GM19351 (cell line): ENCODE results near the gene SIMC1.

Experiments used
- ATAC-seq: cut with Tn5 transposase; IDR thresholded peaks from one replicate; pipeline ENCODE4 v1.9.1; 2021; ENCODE audit warnings: mild to moderate bottlenecking, moderate library complexity; ENCODE audit not compliant: unreplicated experiment

SIMC1 gene

GRCh38 chr5:176387384-176387925, 149.2 kb downstream of the SIMC1 start:
- no peak for ATAC-seq

DNA sequence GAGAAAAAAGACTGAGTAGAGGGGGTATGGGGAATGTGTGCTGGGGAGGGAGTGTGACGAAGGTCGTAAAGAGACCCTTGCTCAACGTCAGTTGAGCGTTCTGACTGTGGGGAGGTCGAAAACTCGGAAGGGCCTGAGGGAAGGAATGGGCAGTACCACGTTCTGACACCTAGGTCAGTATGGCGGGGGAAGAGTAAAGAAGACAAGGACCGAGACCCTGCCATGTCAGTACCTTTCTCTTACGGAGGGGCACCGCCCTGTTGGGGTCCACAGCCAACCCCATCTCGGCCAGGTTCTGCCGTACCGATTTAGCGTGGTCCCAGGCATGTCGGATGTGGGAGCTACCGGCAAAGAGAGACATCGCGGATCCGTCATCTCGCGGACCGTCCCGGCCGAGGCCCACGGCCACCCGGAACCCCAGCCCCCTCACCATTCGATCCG, 149.8 kb downstream of the SIMC1 start:
- ATAC-seq: peak; percentile 0

- peak; percentile 87 for ATAC-seq
Observed at GRCh38 chr5:176388444-176389134, 150.4 kb downstream of the SIMC1 start, which contains the start of the genes HIGD2A and NOP16. HIGD2A (plus strand) TSS chr5:176388751; CDS start chr5:176388820, 69 bp downstream. NOP16 (minus strand) TSS chr5:176388598; CDS start chr5:176388539, 59 bp downstream.

DNA sequence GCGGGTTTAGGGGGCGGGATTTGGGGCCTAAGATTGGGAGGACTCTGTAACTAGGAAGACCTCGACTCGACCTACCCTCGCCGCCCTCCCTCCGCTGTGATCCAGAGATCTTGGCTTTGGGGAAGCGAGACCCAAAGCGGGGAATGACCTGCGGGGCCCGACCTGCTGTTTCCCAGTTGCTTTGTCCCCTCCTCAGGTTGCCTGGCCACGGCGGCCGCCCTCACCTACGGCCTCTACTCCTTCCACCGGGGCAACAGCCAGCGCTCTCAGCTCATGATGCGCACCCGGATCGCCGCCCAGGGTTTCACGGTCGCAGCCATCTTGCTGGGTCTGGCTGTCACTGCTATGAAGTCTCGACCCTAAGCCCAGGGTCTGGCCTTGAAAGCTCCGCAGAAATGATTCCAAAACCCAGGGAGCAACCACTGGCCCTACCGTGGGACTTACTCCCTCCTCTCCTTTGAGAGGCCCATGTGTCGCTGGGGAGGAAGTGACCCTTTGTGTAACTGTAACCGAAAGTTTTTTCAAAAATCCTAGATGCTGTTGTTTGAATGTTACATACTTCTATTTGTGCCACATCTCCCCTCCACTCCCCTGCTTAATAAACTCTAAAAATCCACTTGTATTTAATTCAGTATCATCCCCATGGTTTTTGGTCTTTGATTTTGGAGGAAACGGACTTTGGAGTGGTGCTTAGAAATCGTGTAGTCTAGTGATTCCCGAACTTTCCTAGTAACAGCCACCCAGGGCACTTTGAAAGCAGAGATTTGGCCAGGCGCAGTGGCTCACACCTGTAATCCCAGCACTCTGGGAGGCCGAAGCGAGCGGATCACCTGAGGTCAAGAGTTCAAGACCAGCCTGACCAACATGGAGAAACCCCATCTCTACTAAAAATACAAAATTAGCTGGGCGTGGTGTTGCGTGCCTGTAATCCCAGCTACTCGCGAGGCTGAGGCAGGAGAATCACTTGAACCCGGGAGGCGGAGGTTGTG, 151.2 kb downstream of the SIMC1 start:
- ATAC-seq: peak; percentile 37

DNA sequence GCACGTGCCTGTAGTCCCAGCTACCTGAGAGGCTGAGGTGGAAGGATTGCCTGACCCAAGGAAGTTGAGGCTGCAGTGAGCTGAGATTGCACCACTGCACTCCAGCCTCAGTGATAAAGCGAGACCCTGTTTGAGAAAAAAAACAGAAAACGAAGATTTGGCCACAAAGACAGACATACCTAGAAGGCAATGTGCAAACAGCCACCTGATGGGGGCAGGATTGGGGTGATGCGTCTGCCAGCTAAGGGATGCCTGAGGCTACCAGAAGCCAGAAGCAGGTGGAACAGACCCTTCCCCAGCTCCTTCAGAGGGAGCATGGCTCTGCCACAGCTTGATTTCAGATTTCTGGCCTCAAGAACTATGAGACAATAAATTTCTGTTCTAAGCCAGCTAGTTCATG, 153.3 kb downstream of the SIMC1 start:
- no peak for ATAC-seq

DNA sequence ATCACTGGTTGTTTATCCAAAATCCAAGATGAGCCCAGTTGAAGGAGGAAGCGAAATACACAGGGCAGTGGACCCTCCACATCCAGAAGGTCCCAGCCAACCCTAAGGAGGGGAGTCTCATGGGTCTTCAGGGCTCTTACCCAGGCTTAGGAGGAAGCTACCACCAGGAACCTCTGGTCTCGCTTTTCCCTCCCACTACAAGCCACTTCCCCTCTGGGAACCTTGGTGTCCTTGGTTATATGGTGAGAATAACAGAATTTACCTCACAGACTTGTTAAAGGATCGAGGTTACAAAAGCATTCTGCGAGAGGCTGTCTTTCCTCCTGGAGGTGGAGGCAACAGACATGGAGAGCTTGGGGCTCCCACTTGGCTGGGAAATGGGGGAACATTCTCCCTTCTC, 153.8 kb downstream of the SIMC1 start:
- no peak for ATAC-seq

GRCh38 chr5:176392526-176392925, 154.3 kb downstream of the SIMC1 start:
- ATAC-seq: no peak

DNA sequence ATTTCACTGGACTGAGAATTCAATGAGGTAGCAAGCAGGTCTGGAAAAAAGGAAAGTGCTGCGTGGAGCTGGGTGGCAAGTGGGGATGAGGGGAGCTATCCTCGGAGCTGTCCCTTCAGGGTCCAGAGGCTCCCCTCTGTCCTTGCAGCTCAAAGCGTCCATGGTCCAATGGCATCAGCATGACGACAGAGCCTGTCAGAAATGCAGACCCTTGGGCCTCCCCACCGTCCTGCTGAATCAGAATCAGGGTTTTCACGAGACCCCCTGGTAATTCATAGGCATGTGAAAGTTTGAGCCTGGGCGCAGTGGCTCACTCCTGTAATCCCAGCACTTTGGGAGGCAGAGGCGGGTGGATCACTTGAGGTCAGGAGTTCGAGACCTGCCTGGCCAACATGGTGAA, 155.9 kb downstream of the SIMC1 start:
- ATAC-seq: no peak

DNA sequence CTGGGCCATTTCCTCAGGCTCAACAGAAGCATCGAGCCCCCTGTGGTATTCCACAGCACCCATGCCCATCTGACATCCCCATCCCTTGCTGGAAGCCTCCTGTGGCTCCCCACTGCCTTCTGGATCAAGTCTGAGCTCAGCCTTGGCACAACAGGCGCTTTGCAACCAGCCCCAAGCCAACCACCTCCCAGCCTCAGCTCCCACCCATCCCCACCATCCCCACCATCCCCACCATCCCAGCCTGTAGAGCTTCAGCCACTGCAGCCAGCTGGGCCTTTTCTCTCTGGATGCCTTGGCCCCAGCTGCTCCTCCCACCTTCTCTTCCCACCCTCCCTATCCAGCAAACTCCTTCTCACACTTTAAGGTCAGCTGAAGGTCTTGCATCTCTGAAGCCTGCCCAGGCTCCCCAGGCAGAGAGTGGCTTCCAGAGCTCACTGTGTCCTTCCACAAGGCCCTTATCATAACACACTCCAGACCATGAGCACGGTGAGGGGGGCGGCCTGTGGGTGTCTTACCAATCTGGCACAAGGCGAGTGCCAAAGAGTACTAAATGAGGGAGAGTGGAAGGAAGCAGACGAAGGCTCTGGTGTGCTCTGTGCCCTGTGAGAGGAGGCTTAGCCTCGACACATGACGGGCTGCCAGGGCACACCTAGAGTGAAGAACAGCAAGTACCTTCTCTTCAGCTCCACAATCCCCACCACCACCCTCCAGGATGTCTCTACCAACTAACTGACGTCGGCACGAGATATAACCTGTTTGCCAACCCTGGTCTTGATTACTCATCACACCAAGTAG, 156.9 kb downstream of the SIMC1 start:
- ATAC-seq: no peak
